Measurements from ENCODE around the gene KLRF1. TPM values are rescaled to one million over a fixed set of nuclear protein-coding genes. Genes with fewer than 3 reads are reported as not detected.
A peak's percentile ranks its signal among the peaks of the same experiment; 100 is the strongest.

The KLRF1 gene
- total RNA-seq, 4 donors from 2014 or later: 0.27 TPM; not detected in 3

GRCh38 chr12:9868311-9868801 is 41.1 kb downstream of the KLRF1 start:
- no peak for DNase-seq (ENCODE audit: low spot score in 2 of 2)
- no peak for TF ChIP-seq CTCF (IDR thresholded peaks at IDR 0.05)
- TF ChIP-seq POLR2A (IDR thresholded peaks at IDR 0.05): no peak
- WGBS, 2 donors: 31 to 34% methylated on average over 11 of the region's 11 CpGs
- intact Hi-C loops (cut with DNase I; ENCODE audit: low total_unique reads): no loop called here
- peak overlapping the region; percentile 14 for H3K4me3 ChIP-seq (ENCODE audit: low read depth, poor library complexity, severe bottlenecking)

- intact Hi-C loops (cut with DNase I; ENCODE audit: low total_unique reads): no loop called here
- H3K4me3 ChIP-seq (ENCODE audit: low read depth, poor library complexity, severe bottlenecking): peak overlapping the region; percentile 14
- TF ChIP-seq POLR2A (IDR thresholded peaks at IDR 0.05): no peak
- no peak for TF ChIP-seq CTCF (IDR thresholded peaks at IDR 0.05)
- WGBS, 2 donors: 15 to 20% methylated on average over 4 of the region's 4 CpGs
- DNase-seq (ENCODE audit: low spot score in 2 of 2): no peak
These were observed 41.6 kb downstream of the KLRF1 start for GRCh38 chr12:9868951-9869306.

- 6 to 8% methylated on average over 11 of the region's 11 CpGs for WGBS, 2 donors
These were observed 42.3 kb downstream of the KLRF1 start, which contains the start of gene CLEC2B for GRCh38 chr12:9869307-9870161. Gene CLEC2B (minus strand): TSS chr12:9869354.

GRCh38 chr12:9870286-9870866 is 43.1 kb downstream of the KLRF1 start:
- DNase-seq (ENCODE audit: low spot score in 2 of 2): no peak
- TF ChIP-seq CTCF (IDR thresholded peaks at IDR 0.05) (no peak), POLR2A (IDR thresholded peaks at IDR 0.05) (no peak)
- H3K4me3 ChIP-seq (ENCODE audit: low read depth, poor library complexity, severe bottlenecking): no peak overlapping the region
- WGBS, 2 donors: 35 to 37% methylated on average over 2 of the region's 2 CpGs
- intact Hi-C loops (cut with DNase I; ENCODE audit: low total_unique reads): loop anchor here (5.0 kb wide), 1 partner anchor 57 kb away; no protein-coding TSS in a partner anchor

More at GRCh38 chr12:9869307-9870161, 42.3 kb downstream of the KLRF1 start, which contains the start of gene CLEC2B:
- intact Hi-C loops (cut with DNase I; ENCODE audit: low total_unique reads): loop anchor here (5.0 kb wide), 1 partner anchor 58 kb away; no protein-coding TSS in a partner anchor
- no peak for DNase-seq (ENCODE audit: low spot score in 2 of 2)
- TF ChIP-seq POLR2A (IDR thresholded peaks at IDR 0.05) (peak in 1 of 2 donors; percentile 10), CTCF (IDR thresholded peaks at IDR 0.05) (no peak)
- peak within 1 kb of the TSS; percentile 14 for H3K4me3 ChIP-seq (ENCODE audit: low read depth, poor library complexity, severe bottlenecking)

GRCh38 chr12:9872162-9872561 is 44.9 kb downstream of the KLRF1 start:
- DNase-seq (ENCODE audit: low spot score in 2 of 2): no peak
- no peak overlapping the region for H3K4me3 ChIP-seq (ENCODE audit: low read depth, poor library complexity, severe bottlenecking)
- TF ChIP-seq POLR2A (IDR thresholded peaks at IDR 0.05): no peak
- TF ChIP-seq CTCF (IDR thresholded peaks at IDR 0.05): no peak
- 27 to 44% methylated on average over 3 of the region's 3 CpGs for WGBS, 2 donors
- intact Hi-C loops (cut with DNase I; ENCODE audit: low total_unique reads): loop anchor here (5.0 kb wide), 1 partner anchor 55 kb away; no protein-coding TSS in a partner anchor

Data from lower leg skin (tissue), 4 donors.